Stimulated activated CD8-positive, alpha-beta memory T cell treated with anti-CD3 and anti-CD28 coated beads, Interleukin-15, amount 100 ng/mL, for 48 hours (primary cell): ENCODE data around the gene BCR.

Experiments
- DNase-seq, 2 donors: peaks; one replicate each; pipeline ENCODE4 v3.0.0-alpha.2; 2020; ENCODE audit warnings: low read depth in 2 of 2

The BCR gene

DNA sequence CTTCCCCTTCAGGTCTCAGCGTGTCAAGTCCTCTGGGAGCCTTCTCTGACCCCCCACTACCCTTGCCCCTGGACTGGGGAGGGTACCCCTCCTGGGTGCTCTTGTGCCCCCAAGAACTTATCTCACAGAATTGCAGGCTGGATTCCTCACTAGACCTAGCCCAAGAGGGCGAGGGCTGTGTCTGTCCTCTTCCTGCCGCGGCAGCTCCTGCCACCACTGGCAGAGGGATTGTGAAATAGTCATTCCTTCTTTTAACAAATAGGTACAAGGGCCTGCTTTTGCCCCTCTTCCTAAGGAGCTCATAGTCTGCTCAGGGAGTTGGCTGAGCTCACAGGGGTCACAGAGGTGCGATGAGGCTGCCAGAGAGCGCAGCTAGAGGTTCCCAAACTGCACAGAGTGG is 29.5 kb upstream of the BCR start:
- no peak for DNase-seq

DNA sequence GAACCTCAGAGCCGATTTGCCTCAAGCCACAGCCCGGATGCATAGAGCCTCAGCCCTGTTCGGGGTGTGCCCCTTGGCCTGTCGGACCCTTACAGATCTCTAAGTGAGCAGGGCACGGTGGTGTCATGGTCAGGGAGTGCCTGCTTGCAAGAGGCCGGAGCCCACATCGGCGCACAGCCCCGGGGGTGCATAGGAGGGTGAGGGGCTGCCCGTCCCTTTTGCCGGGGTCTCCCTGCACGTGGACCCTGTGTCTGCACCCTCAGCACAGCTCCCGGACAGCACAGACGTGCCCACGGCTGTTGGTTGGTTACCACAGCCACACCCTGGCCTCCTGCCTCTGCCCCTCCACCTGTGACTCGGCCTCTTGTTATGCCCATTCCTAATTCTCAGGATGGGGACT is 28.5 kb upstream of the BCR start:
- DNase-seq: no peak

DNA sequence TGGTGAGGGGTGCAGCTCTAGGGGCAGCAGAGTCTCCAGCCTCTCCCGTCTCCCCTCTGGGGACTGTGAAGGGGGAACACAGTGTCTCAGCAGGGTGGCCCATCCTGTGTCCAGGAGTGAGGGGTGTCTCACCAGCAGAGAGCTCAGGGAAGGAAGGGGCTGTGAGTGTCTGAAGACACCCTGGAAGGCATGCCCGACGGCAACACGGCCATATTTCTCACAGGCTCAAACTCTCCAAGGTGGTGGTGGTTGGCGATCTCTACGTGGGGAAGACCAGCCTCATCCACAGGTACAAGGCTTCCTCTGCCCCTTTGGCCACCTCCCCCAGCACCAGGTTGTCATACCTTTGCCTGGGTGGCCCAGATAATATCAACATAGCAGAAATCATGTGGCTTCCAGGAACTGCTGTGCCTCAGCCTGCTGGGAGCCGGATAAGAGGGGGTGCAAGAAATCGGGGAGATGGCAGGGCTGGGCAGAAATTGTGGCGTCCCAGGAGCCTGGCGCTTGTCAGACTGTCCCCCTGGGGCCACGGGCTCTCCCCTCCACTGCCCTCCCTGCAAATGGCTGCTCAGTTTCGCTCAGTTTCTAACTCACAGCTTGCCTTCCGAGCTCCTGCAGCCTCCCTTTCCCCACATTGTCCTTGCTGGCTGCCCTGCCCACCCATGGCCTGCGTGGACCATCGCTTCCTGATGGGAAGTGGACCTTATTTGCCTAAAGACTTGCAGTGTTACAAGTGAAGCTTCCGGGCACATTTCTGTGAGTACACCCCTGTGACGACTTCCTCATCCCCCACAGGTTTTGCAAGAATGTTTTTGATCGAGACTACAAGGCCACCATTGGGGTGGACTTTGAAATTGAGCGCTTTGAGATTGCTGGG is 27.8 kb upstream of the BCR start:
- DNase-seq: no peak

DNA sequence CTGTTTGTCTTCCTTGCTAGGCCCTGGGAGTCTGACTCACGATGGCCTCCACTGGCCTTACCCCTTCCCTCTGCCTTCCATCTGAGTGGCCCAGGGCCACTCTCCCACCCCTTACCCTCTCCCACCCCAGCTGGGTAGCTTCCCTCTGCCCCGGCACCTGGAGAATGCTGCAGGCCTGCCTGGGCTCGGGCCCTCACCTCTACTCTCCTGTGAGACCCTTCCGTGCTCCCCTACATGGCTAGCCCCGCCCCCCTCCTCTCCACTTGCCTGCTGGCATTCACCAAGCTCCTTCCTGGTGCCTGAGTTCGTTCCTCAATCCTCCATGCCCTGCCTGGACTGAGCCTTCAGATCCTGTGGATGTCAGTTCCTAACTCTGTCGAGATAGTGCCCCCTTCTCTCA is 26.3 kb upstream of the BCR start:
- no peak for DNase-seq

DNA sequence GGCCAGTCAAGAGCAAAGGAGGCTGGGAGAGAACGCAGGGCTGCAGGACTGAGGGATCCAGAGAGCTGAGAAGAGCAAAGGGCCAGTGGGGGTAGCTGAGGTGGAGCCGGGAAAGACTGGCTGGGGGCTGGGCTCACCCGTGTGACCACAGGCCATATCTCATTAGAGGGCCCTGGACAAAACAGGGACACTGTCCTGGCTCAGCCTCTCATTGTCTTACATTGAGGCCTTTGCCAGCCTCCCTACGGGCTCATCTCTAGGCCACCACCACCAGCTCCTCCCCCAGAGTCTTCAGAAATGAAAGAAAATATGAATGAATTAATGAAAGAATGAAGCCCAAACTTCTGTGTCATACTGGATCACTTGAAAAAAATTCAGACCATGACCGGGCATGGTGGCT is 25.8 kb upstream of the BCR start:
- no peak for DNase-seq

DNA sequence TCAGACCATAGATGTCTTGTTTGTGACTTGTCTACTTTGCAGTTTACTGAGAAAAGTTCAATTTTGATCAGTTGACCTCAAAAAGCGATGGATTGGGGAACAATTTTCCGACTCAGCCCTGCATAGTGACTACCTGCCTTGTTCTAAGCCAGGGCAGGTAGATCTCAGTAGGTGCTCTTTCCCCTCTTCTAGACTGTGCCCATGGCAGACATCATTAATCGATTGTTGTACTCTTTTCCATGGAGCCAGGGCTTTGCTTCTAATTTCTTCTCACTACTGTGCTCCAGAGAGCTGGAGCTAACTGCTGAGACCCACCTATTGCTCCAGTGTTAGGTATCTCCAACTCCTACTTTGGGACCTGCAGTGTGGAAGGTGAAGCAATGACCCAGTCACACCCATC is 25.2 kb upstream of the BCR start:
- DNase-seq: no peak

DNA sequence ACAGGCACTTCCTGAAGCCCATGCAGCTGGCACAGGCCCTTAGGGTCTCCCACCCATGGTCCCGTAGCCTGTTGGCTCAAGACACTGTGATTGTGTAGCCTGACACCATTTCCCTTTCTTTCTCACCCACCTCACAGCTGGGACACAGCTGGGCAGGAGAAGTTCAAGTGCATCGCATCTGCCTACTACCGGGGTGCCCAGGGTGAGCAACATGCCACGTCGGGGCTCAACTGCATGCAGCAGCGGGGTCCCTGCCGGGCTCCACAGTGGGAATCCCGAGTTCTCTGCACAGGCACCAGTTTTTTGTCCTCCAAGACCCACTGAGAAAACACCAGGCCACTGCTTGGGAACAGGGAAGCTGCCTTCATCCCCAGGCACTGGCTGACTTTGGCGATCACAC is 24.5 kb upstream of the BCR start:
- DNase-seq: no peak

DNA sequence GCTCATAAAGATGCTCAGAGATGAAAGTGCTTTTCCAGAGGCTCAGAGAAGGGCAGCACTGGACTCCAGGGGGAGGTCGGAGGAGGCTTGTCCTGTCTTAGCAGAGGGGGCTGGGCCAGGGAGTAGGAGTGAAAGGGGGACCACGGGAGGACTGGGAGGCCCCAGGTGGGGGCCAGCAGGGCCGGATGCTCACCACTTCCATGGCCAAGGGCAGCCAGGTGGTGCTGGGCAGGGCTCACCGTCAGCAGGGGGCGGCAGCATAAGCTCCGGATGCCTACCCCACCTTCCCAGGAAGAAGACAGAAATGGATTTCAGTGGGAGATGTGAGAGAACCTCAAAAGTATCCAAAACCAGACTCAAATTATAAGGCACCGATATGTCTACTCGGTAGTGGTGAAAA is 24.0 kb upstream of the BCR start:
- no peak for DNase-seq

DNA sequence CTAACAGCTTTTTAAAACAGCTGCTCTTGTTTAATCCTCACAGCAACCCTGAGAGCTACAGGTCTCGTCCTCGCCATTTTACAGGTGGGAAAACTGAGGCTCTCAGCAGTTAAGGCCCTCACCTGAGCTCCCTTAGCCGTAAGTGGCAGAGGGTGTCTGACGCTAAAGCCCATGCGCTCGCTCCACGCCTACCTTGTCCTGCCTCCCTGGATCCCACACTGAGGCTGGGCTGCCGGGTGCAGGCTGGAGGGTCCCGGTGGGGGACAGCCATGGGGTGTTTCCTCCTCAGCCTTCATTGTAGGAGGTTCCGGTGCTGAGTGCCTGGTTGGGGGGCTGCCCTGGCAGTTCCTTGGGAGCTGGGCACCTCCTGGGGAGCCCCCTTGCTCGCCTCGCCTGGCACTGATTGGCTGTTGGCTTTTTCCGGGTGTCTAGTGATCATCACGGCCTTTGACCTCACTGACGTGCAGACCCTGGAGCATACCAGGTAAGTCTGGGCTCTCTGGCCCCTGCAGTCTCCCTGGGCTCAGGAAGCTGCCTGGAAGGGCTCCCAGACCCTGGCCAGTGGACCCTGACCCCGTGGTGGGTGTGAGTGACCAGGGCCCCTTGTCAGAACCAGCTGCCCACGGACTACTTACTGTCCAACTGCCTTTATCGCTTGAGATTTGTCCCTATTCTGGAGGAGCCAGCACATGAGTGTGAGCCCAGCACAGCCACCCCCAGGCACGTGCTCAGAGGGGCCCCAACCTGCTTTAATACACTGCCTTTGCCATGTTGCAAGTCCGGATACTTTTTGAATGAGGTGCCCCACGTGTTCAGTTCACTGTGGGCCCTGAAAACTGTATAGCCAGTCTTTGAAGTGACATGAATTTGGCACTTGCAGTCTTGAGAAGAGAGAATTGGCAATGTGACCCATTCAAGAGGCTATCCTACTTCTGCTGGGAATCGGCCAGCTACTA is 22.5 kb upstream of the BCR start:
- no peak for DNase-seq

DNA sequence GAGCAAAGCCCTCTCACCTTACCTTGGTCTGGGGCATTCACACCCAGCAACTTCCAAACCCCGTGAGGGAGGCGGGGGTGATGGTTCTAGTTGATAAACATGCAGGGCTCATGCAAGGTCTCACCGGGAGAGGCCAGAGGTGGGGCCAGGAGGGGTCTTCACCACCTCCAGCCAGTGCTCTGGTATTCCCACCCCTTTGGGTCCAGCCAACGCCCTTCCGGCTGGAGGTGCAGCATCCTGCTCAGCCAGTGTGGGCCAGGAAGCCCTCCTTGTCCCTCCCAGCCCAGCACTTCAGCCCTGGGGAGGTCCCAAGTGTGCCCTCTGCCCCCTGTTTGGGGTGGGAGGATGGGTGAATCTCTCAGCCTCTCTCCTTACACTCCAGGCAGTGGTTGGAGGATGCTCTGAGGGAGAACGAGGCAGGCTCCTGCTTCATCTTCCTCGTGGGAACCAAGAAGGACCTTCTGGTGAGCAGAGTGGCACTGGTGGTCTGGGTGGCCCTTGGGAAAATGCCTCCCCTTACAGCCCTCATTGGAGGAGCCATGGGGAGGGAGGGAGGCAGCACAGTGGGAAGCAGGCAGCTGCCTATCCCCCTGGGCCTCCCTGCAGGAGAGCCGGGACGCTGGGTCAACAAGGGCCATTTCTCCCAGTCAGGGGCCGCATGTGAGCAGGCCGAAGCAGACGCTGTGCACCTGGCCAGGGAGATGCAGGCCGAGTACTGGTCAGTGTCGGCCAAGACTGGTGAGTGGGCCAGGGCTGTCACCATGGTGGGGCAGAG is 21.6 kb upstream of the BCR start:
- no peak for DNase-seq

DNA sequence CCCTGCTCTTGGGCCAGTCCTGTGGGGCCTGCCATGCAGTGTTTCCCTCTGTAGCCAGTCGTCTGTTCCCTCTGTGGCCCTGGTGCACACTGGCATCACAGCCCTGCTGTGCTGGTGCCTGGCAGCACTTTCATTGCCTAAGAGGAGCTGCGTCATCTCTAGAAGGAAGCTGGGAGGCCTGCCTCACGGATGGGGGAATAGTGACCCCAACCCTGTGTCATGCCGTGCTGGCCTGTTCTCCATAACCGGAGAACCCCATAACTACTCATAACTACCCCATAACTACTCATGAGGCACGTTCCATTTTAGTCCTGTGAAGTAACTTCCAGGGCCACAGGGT is 21.0 kb upstream of the BCR start:
- no peak for DNase-seq

DNA sequence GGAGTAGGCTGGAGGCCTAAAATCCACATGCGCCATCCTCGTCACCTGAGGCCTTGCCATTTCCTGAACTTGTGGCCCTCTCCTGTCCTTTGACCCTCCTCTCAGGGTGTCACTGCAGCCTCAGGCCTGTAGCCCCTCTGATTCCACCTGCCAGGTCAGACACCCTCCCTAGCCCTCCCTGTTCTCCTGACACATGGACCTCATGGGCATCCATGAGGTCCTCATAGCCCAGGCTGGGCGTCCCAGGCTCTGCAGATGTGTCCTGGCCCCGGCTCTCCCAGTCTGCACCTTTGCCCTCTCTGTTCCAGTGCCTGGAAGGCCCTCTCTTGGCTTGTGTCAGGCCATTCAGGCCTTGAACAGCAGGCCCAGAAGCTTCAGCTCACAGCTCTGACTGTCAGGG is 19.3 kb upstream of the BCR start:
- no peak for DNase-seq

DNA sequence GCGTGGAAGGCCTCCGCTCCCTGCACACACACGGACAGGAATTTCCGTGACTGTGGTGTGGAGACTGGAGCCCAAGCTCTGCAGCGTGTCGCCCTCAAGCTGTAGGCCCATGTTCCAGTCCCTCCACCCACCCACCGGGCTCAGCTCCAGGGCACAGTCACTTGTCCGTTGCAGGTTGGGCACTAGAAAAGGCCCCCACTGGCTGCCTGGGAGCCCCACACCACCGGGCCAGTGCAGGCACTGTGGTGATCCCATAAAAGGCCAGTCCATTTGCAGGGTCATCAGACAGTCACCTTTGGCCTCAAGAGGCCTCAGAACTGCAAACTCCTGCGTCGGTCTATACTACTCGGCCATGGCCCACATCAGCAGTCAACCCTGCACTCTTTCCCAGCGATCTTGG is 18.7 kb upstream of the BCR start:
- DNase-seq: no peak

DNA sequence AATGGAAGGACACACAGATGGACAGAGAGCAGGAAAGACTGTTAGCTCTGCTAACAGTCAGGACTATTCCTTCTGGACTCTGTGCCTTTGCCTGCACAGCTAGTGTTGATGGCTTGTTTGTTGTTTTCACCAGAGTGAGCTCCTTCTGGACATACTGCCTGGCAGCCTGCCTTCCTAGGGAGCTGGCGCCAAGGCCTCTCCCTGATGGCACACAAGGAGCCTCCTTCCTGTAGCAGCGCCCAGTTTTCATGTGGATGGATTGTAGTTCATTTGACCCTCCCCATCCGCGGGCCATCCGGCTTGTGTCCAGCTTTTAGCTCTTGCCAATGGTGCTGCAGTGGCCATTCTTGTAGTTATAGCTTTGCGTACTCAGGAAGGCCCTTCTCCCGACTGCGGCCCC is 16.6 kb upstream of the BCR start:
- no peak for DNase-seq

DNA sequence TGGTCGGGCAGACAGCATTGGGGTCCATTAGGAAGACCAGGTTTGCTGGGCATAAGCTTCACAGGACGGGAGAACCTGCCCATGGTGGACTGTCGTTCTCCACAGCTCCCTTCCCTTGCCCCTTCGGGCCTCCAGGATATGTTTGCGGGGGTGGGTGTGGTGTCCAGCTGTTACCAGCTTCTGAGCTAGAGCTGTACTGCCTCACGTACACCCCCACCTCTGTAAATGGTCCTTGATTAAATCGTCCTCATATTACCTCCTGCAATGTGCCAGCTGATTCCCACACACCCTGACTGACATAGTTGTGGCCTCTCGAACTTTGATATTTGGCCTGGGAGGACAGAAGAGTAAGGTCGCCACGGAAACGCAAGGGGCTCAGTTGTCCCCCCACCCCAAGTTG is 16.2 kb upstream of the BCR start:
- DNase-seq: no peak

DNA sequence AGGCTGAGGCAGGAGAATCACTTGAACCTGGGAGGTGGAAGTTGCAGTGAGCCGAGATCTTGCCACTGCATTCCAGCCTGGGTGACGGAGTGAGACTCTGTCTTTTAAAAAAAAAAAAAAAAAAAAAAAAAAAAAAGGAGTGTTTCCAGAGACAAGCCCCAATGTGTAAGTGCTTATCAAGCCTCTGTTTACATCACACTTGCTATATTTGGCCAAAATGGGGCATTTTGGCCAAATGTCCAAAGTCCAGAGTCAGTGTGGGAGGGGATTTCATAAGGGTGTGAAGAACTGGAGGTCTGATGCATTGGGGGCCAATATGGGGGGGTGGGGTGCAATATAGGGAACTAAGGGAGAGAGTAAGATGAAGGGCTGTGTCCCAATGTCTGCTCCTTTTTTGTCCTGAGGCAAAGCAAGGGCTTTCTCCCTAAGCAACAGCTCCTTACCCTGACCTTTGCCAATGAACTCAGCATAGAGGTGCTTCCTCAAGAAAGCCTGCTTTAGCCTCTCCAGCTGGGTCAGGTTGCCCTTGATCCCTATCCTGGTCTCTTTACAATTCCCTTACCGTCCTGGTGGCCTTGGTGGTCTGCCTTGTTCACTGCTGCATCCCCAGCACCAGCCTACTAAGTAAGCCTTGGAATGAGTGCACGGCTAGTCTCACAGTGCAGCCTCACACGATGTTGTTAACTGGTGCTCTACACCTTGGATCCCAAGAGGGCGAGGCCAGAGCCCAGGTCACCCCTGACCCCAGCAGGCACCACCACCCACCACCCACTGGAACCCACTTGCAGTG is 14.1 kb upstream of the BCR start:
- DNase-seq: no peak

DNA sequence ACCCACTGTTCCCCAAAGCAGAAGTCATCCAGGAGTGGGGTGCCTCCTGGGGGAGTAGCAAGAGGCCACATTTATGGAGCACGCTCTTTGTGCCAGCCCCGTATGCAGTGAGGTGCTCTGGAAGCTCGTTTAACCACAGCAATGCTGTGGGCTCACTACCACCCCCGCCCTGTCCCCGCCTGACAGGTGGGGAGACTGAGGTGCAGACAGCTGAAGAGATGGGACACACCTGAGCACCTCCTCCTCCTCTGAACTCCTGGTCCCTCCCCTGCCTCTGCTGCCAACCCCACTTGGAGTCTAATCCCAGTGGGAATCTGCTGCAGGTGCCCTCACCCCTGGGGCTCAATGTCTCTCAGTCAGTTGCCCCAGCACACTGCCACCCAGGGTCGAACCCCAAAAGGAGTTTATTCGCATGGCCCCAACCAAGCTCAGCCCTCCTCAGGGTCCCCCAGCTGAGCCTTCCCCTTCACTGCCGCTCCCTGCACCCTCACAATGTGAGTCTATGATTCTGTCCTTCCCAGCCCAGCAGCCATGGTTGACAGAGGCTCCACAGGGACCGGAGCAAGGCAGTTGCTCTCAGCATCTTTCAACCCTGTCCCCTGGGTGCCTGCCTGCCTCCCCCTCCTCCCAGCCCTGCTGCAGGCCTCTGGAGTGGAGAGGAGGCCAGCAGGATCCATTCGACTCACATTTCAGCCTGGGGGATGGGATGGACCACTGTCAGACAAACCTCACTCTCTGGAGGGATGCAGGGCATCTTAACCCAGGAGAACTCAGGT is 13.3 kb upstream of the BCR start:
- DNase-seq: no peak

DNA sequence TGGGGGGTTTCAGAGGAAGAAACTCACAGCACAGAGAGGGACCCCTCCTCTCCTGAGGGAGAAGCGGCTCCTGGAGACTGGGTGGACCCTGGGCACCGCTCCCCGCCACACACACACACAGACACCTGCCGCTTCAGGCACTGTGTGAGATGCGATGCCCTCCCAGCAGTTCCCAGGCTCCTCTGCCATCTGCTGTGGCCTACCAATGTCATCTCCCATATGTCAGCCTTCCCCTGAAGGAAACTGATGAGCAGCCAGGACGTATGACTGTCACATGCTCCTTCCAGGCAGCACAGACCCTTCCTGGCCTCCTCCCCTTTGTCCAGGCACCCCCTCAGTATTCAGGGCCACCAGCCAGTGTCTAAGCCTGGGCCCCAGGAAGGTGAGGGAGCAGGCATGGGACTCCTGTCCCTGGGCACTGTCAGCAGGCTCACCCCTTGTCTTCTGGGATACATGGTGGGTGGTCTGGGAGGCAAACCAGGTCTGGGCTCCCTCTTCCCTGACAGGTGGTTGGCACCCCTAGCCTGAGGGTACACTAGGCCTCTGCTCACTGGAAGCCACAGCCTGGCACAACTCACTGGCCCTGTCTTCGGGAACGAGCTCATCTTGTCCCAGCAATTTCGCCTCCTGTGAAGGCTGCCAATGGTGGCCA is 11.8 kb upstream of the BCR start:
- DNase-seq: no peak

DNA sequence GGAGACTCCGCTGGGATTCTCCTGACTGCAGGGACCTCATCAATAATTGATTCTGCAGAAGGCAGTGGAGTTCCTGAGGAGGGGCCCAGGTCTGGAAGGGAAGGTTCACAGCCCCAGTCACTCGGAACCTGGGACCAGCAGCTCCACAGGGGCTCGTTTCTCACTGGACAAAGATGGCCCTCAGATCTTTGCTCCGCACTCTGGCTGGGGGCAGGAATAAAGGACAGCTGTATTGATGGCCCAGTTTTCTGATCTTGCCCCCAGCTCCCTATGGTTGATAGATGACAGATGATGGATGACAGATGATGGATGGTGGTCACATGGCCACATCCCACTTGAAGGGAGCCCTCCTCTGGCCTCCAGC is 11.3 kb upstream of the BCR start:
- DNase-seq: no peak
